ENCODE results near the gene UHRF2. TPM values are rescaled to one million over a fixed set of nuclear protein-coding genes. Genes with fewer than 3 reads are reported as not detected.

The UHRF2 gene
- total RNA-seq, 1 donor from 2014 or later = 61.2 TPM

GRCh38 chr9:6543204-6543603 is 130.2 kb downstream of the UHRF2 start:
- H3K4me3 Mint-ChIP-seq = no peak overlapping the region
- H3K36me3 Mint-ChIP-seq = no peaks in the 10 kb centered on the region
- H3K4me1 Mint-ChIP-seq = no peaks in the 10 kb centered on the region
- DNase-seq (ENCODE audit: low spot score in 2 of 2, unreplicated experiment in 2 of 2) = no peak
- no peaks in the 10 kb centered on the region for H3K9me3 Mint-ChIP-seq
- H3K27me3 Mint-ChIP-seq (ENCODE audit: low read depth) = no peaks in the 10 kb centered on the region
- no peak for TF ChIP-seq CTCF (IDR thresholded peaks at IDR 0.05; ENCODE audit: unreplicated experiment)
- no peak overlapping the region for H3K27ac Mint-ChIP-seq

GRCh38 chr9:6545017-6545691 is 132.2 kb downstream of the UHRF2 start:
- H3K4me1 Mint-ChIP-seq = no peaks in the 10 kb centered on the region

GRCh38 chr9:6549106-6549800 is 136.3 kb downstream of the UHRF2 start:
- Mint-ChIP-seq H3K27ac (no peak overlapping the region), H3K4me1 (no peaks in the 10 kb centered on the region), H3K4me3 (no peak overlapping the region), H3K9me3 (no peaks in the 10 kb centered on the region), H3K27me3 (ENCODE audit: low read depth) (no peaks in the 10 kb centered on the region), H3K36me3 (no peaks in the 10 kb centered on the region)
- DNase-seq (ENCODE audit: low spot score in 2 of 2, unreplicated experiment in 2 of 2) = no peak
- no peak for TF ChIP-seq CTCF (IDR thresholded peaks at IDR 0.05; ENCODE audit: unreplicated experiment)

More at GRCh38 chr9:6545017-6545691, 132.2 kb downstream of the UHRF2 start:
- TF ChIP-seq CTCF (IDR thresholded peaks at IDR 0.05; ENCODE audit: unreplicated experiment) = no peak
- H3K4me3 Mint-ChIP-seq = no peak overlapping the region
- H3K9me3 Mint-ChIP-seq = no peaks in the 10 kb centered on the region
- no peak overlapping the region for H3K27ac Mint-ChIP-seq
- H3K27me3 Mint-ChIP-seq (ENCODE audit: low read depth) = no peaks in the 10 kb centered on the region
- DNase-seq (ENCODE audit: low spot score in 2 of 2, unreplicated experiment in 2 of 2) = no peak
- H3K36me3 Mint-ChIP-seq = no peaks in the 10 kb centered on the region

GRCh38 chr9:6551136-6551535 is 138.1 kb downstream of the UHRF2 start:
- H3K27ac Mint-ChIP-seq = no peak overlapping the region
- H3K36me3 Mint-ChIP-seq = no peaks in the 10 kb centered on the region

GRCh38 chr9:6552033-6552432 is 139.0 kb downstream of the UHRF2 start:
- no peak for DNase-seq (ENCODE audit: low spot score in 2 of 2, unreplicated experiment in 2 of 2)
- H3K4me1 Mint-ChIP-seq = no peaks in the 10 kb centered on the region

More at GRCh38 chr9:6551136-6551535, 138.1 kb downstream of the UHRF2 start:
- no peak for TF ChIP-seq CTCF (IDR thresholded peaks at IDR 0.05; ENCODE audit: unreplicated experiment)
- no peak overlapping the region for H3K4me3 Mint-ChIP-seq
- H3K9me3 Mint-ChIP-seq = no peaks in the 10 kb centered on the region
- no peaks in the 10 kb centered on the region for H3K27me3 Mint-ChIP-seq (ENCODE audit: low read depth)
- no peaks in the 10 kb centered on the region for H3K4me1 Mint-ChIP-seq
- no peak for DNase-seq (ENCODE audit: low spot score in 2 of 2, unreplicated experiment in 2 of 2)

More at GRCh38 chr9:6552033-6552432, 139.0 kb downstream of the UHRF2 start:
- Mint-ChIP-seq H3K9me3 (no peaks in the 10 kb centered on the region), H3K27ac (no peak overlapping the region), H3K4me3 (no peak overlapping the region), H3K27me3 (ENCODE audit: low read depth) (no peaks in the 10 kb centered on the region), H3K36me3 (no peaks in the 10 kb centered on the region)
- TF ChIP-seq CTCF (IDR thresholded peaks at IDR 0.05; ENCODE audit: unreplicated experiment) = no peak
